Keratinocyte (primary cell): ENCODE data around the gene GNG4. TPM values are rescaled to one million over a fixed set of nuclear protein-coding genes. Genes with fewer than 3 reads are reported as not detected.

Source experiments
- DNase-seq: peaks from one replicate; pipeline ENCODE4 v3.0.0-alpha.2; 2011; ENCODE audit warnings: low read depth, missing footprints, low spot score
- FAIRE-seq: peaks from 2 replicates; lab custom pipeline; 2011; peaks lifted over from hg19 to GRCh38; lab: Jason Lieb, UNC
- H2AFZ ChIP-seq: 2 replicates; pipeline ENCODE4 v1.6.0; 2012; ENCODE audit warnings: low read length, control low read depth, inconsistent platforms; ENCODE audit not compliant: control insufficient read depth
- H3K27ac ChIP-seq: 2 replicates; pipeline ENCODE4 v1.5.1; 2011; ENCODE audit warnings: low read length; ENCODE audit not compliant: control insufficient read depth, insufficient read depth
- H3K27me3 ChIP-seq: 3 replicates; pipeline ENCODE4 v1.6.0; 2011; ENCODE audit warnings: low read length; ENCODE audit not compliant: control insufficient read depth, insufficient read depth; ENCODE audit errors: extremely low read depth
- H3K36me3 ChIP-seq, 2 experiments: 2 replicates in 1 of 2; 3 replicates in 1 of 2; pipeline ENCODE4 v1.5.1; 2011; ENCODE audit warnings: low read length in 2 of 2, mild to moderate bottlenecking in 1 of 2; ENCODE audit not compliant: control insufficient read depth in 2 of 2, insufficient read depth in 2 of 2; ENCODE audit errors: extremely low read depth in 1 of 2
- H3K4me1 ChIP-seq: 3 replicates; pipeline ENCODE4 v1.5.1; 2011; ENCODE audit warnings: low read length; ENCODE audit not compliant: control insufficient read depth, insufficient read depth; ENCODE audit errors: extremely low read depth
- H3K4me2 ChIP-seq: 3 replicates; pipeline ENCODE4 v1.6.0; 2011; ENCODE audit warnings: low read depth, low read length; ENCODE audit not compliant: control insufficient read depth, insufficient read depth; ENCODE audit errors: extremely low read depth
- H3K4me3 ChIP-seq, 3 experiments: fragments of 200-600 bp in 1 of 3; sonication (generic) in 1 of 3; 2 replicates in 2 of 3; 3 replicates in 1 of 3; pipeline ENCODE4 v1.5.1; 2011 to 2016; ENCODE audit warnings: low read length in 3 of 3, mild to moderate bottlenecking in 3 of 3, control low read depth in 2 of 3, inconsistent platforms in 1 of 3, low read depth in 1 of 3, mixed read lengths in 1 of 3, mixed run types in 1 of 3, moderate library complexity in 1 of 3; ENCODE audit not compliant: control insufficient read depth in 2 of 3, insufficient read depth in 2 of 3; ENCODE audit errors: extremely low read depth in 1 of 3
- H3K79me2 ChIP-seq: 2 replicates; pipeline ENCODE4 v1.6.0; 2012; ENCODE audit warnings: low read length; ENCODE audit not compliant: control insufficient read depth, insufficient read depth
- H3K9ac ChIP-seq: 3 replicates; pipeline ENCODE4 v1.6.0; 2011; ENCODE audit warnings: low read length; ENCODE audit not compliant: control insufficient read depth, insufficient read depth; ENCODE audit errors: extremely low read depth
- H3K9me1 ChIP-seq: 3 replicates; pipeline ENCODE4 v1.6.0; 2011; ENCODE audit warnings: low read length; ENCODE audit not compliant: control insufficient read depth, insufficient read depth; ENCODE audit errors: extremely low read depth
- H3K9me3 ChIP-seq: 2 replicates; pipeline ENCODE4 v1.5.1; 2012; ENCODE audit warnings: low read depth, low read length; ENCODE audit not compliant: control insufficient read depth
- H4K20me1 ChIP-seq: 3 replicates; pipeline ENCODE4 v1.6.0; 2011; ENCODE audit warnings: low read length; ENCODE audit not compliant: control insufficient read depth, insufficient read depth; ENCODE audit errors: extremely low read depth
- CTCF ChIP-seq, 3 experiments: IDR thresholded peaks in 1 of 3; conservative IDR thresholded peaks in 1 of 3; optimal IDR thresholded peaks in 1 of 3; 2 replicates in 2 of 3; 3 replicates in 1 of 3; pipeline versions ENCODE3 to v1.5.1; 2011; ENCODE audit warnings: low read length in 3 of 3, mild to moderate bottlenecking in 3 of 3, moderate library complexity in 2 of 3, control low read depth in 1 of 3, inconsistent platforms in 1 of 3; ENCODE audit not compliant: insufficient read depth in 2 of 3; ENCODE audit errors: extremely low read depth in 1 of 3
- EZH2 ChIP-seq: IDR thresholded peaks from one replicate; pipeline ENCODE4 v1.6.1; 2012; ENCODE audit warnings: inconsistent platforms, mild to moderate bottlenecking, low read length, moderate library complexity
- dilution Hi-C: fragments of 300-500 bp; cut with MboI; formaldehyde crosslinking; loops from one replicate; pipeline ENCODE4 v1.7.0; 2020; ENCODE audit warnings: low sequenced_read_pairs; ENCODE audit not compliant: extremely low pct_ligation_motif_present
- polyA plus RNA-seq, 5 experiments: library from polyadenylated mRNA; depleted of rRNA in 3 of 5; stranded (reverse) in 3 of 5; stranded (forward) in 1 of 5; unstranded in 1 of 5; fragments of >200 nt; gene quantifications; 1 replicate in 1 of 5; 2 replicates in 3 of 5; 3 replicates in 1 of 5; pipeline versions ENCODE4 v1.2.1 to v1.2.3, GENCODE V29; 2011 to 2012; ENCODE audit warnings: missing spikeins in 2 of 5, low read depth in 1 of 5, low replicate concordance in 1 of 5

GNG4 gene
- polyA plus RNA-seq, 1 donor (not counting 4 experiments of a cell fraction or from before 2014, with no cell fraction given): 0.07 TPM

- Histone ChIP-seq H3K27ac (no peak overlapping the region), H3K9me1 (no peaks in the 10 kb centered on the region), H2AFZ (no peak overlapping the region), H3K36me3 (no peaks in the 10 kb centered on the region), H4K20me1 (no peaks in the 10 kb centered on the region), H3K4me3 (no peak overlapping the region), H3K27me3 (no peaks in the 10 kb centered on the region), H3K79me2 (no peaks in the 10 kb centered on the region), H3K9me3 (no peaks in the 10 kb centered on the region), H3K4me1 (peaks cover 2% of the 10 kb centered on the region), H3K9ac (no peak overlapping the region), H3K4me2 (no peak overlapping the region)
- dilution Hi-C loops: no loop called here
- FAIRE-seq: no peak
- no peak for DNase-seq
- TF ChIP-seq EZH2 (no peak), CTCF (optimal IDR thresholded peaks at IDR 0.05 in 1 of 3, IDR thresholded peaks at IDR 0.05 in 1 of 3, conservative IDR thresholded peaks at IDR 0.05 in 1 of 3; ENCODE audit: extremely low read depth in 1 of 3, insufficient read depth in 2 of 3, low read length in 3 of 3) (no peak)
Observed at GRCh38 chr1:235608278-235608677, 41.3 kb downstream of the GNG4 start.

GRCh38 chr1:235607284-235607683 is 42.3 kb downstream of the GNG4 start:
- Histone ChIP-seq H3K9me3 (no peaks in the 10 kb centered on the region), H3K79me2 (no peaks in the 10 kb centered on the region), H2AFZ (no peak overlapping the region), H3K4me1 (no peaks in the 10 kb centered on the region), H4K20me1 (no peaks in the 10 kb centered on the region), H3K9ac (no peak overlapping the region), H3K9me1 (no peaks in the 10 kb centered on the region), H3K27me3 (no peaks in the 10 kb centered on the region), H3K4me3 (no peak overlapping the region), H3K27ac (no peak overlapping the region), H3K4me2 (no peak overlapping the region), H3K36me3 (no peaks in the 10 kb centered on the region)
- no peak for FAIRE-seq
- dilution Hi-C loops: no loop called here
- TF ChIP-seq EZH2 (no peak), CTCF (optimal IDR thresholded peaks at IDR 0.05 in 1 of 3, IDR thresholded peaks at IDR 0.05 in 1 of 3, conservative IDR thresholded peaks at IDR 0.05 in 1 of 3; ENCODE audit: extremely low read depth in 1 of 3, insufficient read depth in 2 of 3, low read length in 3 of 3) (no peak)
- DNase-seq: no peak
